Regular cardiac myocyte (primary cell): ENCODE measurements around the gene ASB13. TPM values are rescaled to one million over a fixed set of nuclear protein-coding genes. Genes with fewer than 3 reads are reported as not detected.

Source experiments
- total RNA-seq: library from RNA; depleted of rRNA; stranded (reverse); fragments of >200 nt; gene quantifications from 2 replicates; pipeline ENCODE4 v1.2.3, GENCODE V29; 2014

Gene ASB13, protein sequence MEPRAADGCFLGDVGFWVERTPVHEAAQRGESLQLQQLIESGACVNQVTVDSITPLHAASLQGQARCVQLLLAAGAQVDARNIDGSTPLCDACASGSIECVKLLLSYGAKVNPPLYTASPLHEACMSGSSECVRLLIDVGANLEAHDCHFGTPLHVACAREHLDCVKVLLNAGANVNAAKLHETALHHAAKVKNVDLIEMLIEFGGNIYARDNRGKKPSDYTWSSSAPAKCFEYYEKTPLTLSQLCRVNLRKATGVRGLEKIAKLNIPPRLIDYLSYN
- 8.2 and 13.0 TPM in 2 replicates for total RNA-seq

DNA sequence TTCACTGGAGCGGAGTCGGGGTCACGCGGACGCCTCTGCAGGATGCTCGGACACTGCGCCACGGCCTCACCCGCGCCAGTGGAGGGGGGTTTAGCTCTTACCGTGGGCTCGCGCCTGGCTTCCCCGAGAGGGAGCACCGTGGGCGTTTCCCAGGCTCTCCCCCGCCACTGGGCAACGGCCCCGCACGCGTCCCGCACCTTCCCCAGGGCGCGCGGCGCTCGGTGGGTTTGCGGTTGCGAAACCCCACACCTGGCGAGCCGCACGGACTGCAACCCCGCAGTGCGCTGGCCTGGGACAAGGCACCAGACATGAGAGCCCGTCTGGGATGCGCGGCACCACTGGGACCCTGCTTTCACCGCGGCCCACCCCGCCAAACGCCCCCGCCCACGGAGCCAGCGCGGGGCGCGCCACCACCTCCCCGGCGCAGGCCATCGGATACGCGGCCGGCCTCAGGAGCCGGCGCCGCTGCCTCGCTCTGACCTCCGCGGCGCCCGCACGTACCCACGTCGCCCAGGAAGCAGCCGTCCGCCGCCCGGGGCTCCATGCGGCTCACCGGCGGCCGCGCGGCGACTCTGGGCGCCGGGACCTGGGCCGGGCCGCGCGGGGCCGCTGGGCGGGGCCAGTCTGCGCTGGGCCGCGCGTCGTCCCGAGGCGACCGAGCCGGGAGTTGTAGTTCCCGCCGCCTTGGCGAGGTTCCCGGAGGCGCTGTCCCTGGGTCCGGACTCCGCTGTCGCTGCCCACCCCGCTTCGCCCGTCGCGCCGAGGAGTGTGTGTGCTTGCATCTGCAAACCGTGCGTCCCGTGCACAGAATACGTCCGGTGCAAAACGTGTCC, at the start of gene ASB13:
TSS of gene ASB13 (minus strand) at position 588 of the 833 bp plus-strand sequence. CDS start at position 544, 44 bp downstream.

DNA sequence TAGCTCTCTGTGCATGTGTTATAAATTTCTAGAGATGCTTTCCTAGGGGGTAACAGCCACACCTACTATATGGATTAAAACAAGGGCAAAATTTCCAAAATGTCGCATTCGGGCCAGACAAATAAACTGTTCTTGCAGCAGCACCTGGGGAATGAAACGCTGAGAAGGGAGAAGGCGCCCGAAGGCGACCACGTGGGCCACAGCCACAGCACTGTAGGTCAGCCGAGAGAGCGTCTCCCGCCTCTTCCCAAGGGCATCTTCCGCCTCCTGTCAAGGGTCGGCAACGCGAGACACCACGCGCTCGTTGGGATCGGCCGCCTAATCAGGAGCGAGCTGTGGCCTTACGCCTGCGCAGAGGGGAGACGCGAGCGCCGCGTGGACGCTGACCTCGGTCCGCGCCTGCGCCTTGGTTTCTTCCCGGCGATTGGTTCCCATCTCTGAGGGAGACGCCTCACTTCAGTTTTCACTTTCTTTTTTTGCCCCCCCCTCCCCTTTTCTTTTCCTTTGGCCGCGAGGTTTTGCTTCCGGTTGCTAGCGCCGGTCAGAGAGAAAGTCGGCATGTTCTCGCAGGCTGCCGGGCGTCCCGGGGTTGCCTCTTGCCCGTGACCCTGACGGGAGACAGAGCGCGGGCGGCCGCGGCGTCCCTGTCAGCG, 18.0 kb upstream of the ASB13 start, which contains the start of gene TASOR2:
TSS of gene TASOR2 (plus strand) at position 521 of the 653 bp plus-strand sequence. CDS start 35,805 bp downstream, outside the sequence.

Other genes with a start within 250 kb of the ASB13 start
- gene CALML5, start 167.0 kb downstream of the ASB13 start, total RNA-seq = not detected in 2 replicates
- gene CALML3, start 141.6 kb downstream of the ASB13 start, total RNA-seq = not detected in 2 replicates
- 83.7 and 87.6 TPM in 2 replicates for gene TASOR2, start 18.2 kb upstream of the ASB13 start, total RNA-seq
- gene GDI2, start 146.8 kb upstream of the ASB13 start, total RNA-seq = 449 and 598 TPM in 2 replicates
- 4.4 and 9.3 TPM in 2 replicates for gene ANKRD16, start 223.3 kb upstream of the ASB13 start, total RNA-seq
- 117 and 120 TPM in 2 replicates for gene FBH1, start 223.6 kb upstream of the ASB13 start, total RNA-seq